Sigmoid colon (tissue), 4 donors: ENCODE measurements around the gene TMEM220.

Experiments
- CTCF ChIP-seq, 4 experiments: fragments of 450-650 bp in 3 of 4; fragments of 200-600 bp in 1 of 4; IDR thresholded peaks; one replicate each; pipeline ENCODE4 v1.5.1; 2016 to 2019; ENCODE audit warnings: antibody characterized with exemption in 4 of 4, mild to moderate bottlenecking in 3 of 4, moderate library complexity in 2 of 4
- EP300 ChIP-seq, 4 donors: sonication (generic); formaldehyde crosslinking; IDR thresholded peaks; one replicate each; pipeline ENCODE4 v1.6.1; 2017; ENCODE audit warnings: antibody characterized with exemption in 4 of 4

GRCh38 chr17:10757067-10757466 lies 27.2 kb upstream of the TMEM220 start:
- no peak for TF ChIP-seq CTCF (IDR thresholded peaks at IDR 0.05)
- no peak for TF ChIP-seq EP300 (IDR thresholded peaks at IDR 0.05)
